ENCODE data around the gene CFLAR. TPM values are rescaled to one million over a fixed set of nuclear protein-coding genes. Genes with fewer than 3 reads are reported as not detected.
"Not testable (repeated sequence)": the region's sequence is repeated elsewhere in the genome, so short reads cannot be mapped to it uniquely, and the experiment has no call there.

Gene CFLAR
- total and polyA plus RNA-seq, 2 donors: 58.5 to 84.5 TPM

- no peak overlapping the region for H3K4me3 ChIP-seq (ENCODE audit: low read length in 2 of 2)
- no peaks in the 10 kb centered on the region for H3K27me3 ChIP-seq (ENCODE audit: control insufficient read depth in 2 of 2, insufficient read depth in 1 of 2, low read length in 1 of 2)
- peaks cover 0 to 7% of the 10 kb centered on the region in 2 donors for H3K9me3 ChIP-seq (ENCODE audit: control insufficient read depth in 2 of 2, insufficient read depth in 1 of 2, low read length in 1 of 2)
- 98% methylated on average over 1 of the region's 1 CpG for WGBS
- no peak overlapping the region for H3K27ac ChIP-seq (ENCODE audit: low read depth in 1 of 2, low read length in 1 of 2)
- DNase-seq (ENCODE audit: low read depth in 6 of 9, low spot score in 9 of 9): no peak
- no peaks in the 10 kb centered on the region for H3K4me1 ChIP-seq (ENCODE audit: control insufficient read depth in 2 of 2, insufficient read depth in 2 of 2, low read length in 2 of 2)
- H3K36me3 ChIP-seq (ENCODE audit: control insufficient read depth in 2 of 2, insufficient read depth in 2 of 2, low read length in 1 of 2): peaks cover 55 to 60% of the 10 kb centered on the region in 2 donors
Observed at GRCh38 chr2:201164166-201164565, 48.2 kb downstream of the CFLAR start.

- Histone ChIP-seq H3K36me3 (ENCODE audit: control insufficient read depth in 2 of 2, insufficient read depth in 2 of 2, low read length in 1 of 2) (peaks cover 30 to 34% of the 10 kb centered on the region in 2 donors), H3K27me3 (ENCODE audit: control insufficient read depth in 2 of 2, insufficient read depth in 1 of 2, low read length in 1 of 2) (no peaks in the 10 kb centered on the region), H3K27ac (ENCODE audit: low read depth in 1 of 2, low read length in 1 of 2) (no peak overlapping the region), H3K4me1 (ENCODE audit: control insufficient read depth in 2 of 2, insufficient read depth in 2 of 2, low read length in 2 of 2) (no peaks in the 10 kb centered on the region), H3K4me3 (ENCODE audit: low read length in 2 of 2) (no peak overlapping the region), H3K9me3 (ENCODE audit: control insufficient read depth in 2 of 2, insufficient read depth in 1 of 2, low read length in 1 of 2) (peaks cover 0 to 7% of the 10 kb centered on the region in 2 donors)
- WGBS: 100% methylated on average over 3 of the region's 3 CpGs
- no peak for DNase-seq (ENCODE audit: low read depth in 6 of 9, low spot score in 9 of 9)
Observed at GRCh38 chr2:201167546-201167945, 51.6 kb downstream of the CFLAR start.

GRCh38 chr2:201168496-201168895 lies 52.5 kb downstream of the CFLAR start:
- H3K27ac ChIP-seq (ENCODE audit: low read depth in 1 of 2, low read length in 1 of 2); H3K9me3 ChIP-seq (ENCODE audit: control insufficient read depth in 2 of 2, insufficient read depth in 1 of 2, low read length in 1 of 2): not testable (repeated sequence)
- WGBS: 96% methylated on average over 1 of the region's 1 CpG

GRCh38 chr2:201171259-201171814 lies 55.4 kb downstream of the CFLAR start:
- Histone ChIP-seq H3K27ac (ENCODE audit: low read depth in 1 of 2, low read length in 1 of 2) (no peak overlapping the region), H3K27me3 (ENCODE audit: control insufficient read depth in 2 of 2, insufficient read depth in 1 of 2, low read length in 1 of 2) (no peaks in the 10 kb centered on the region), H3K4me1 (ENCODE audit: control insufficient read depth in 2 of 2, insufficient read depth in 2 of 2, low read length in 2 of 2) (no peaks in the 10 kb centered on the region), H3K9me3 (ENCODE audit: control insufficient read depth in 2 of 2, insufficient read depth in 1 of 2, low read length in 1 of 2) (peaks cover 0 to 5% of the 10 kb centered on the region in 2 donors), H3K4me3 (ENCODE audit: low read length in 2 of 2) (no peak overlapping the region), H3K36me3 (ENCODE audit: control insufficient read depth in 2 of 2, insufficient read depth in 2 of 2, low read length in 1 of 2) (peaks cover 3 to 9% of the 10 kb centered on the region in 2 donors)
- 84% methylated on average over 6 of the region's 6 CpGs for WGBS
- DNase-seq (ENCODE audit: low read depth in 6 of 9, low spot score in 9 of 9): no peak

More at GRCh38 chr2:201168496-201168895, 52.5 kb downstream of the CFLAR start:
- H3K4me3 ChIP-seq (ENCODE audit: low read length in 2 of 2); H3K27me3 ChIP-seq (ENCODE audit: control insufficient read depth in 2 of 2, insufficient read depth in 1 of 2, low read length in 1 of 2); DNase-seq (ENCODE audit: low read depth in 6 of 9, low spot score in 9 of 9); H3K4me1 ChIP-seq (ENCODE audit: control insufficient read depth in 2 of 2, insufficient read depth in 2 of 2, low read length in 2 of 2): not testable (repeated sequence)
- H3K36me3 ChIP-seq (ENCODE audit: control insufficient read depth in 2 of 2, insufficient read depth in 2 of 2, low read length in 1 of 2): peaks cover 20 to 24% of the 10 kb centered on the region in 2 donors

GRCh38 chr2:201172279-201172678 lies 56.3 kb downstream of the CFLAR start:
- Histone ChIP-seq H3K27ac (ENCODE audit: low read depth in 1 of 2, low read length in 1 of 2) (no peak overlapping the region), H3K4me3 (ENCODE audit: low read length in 2 of 2) (no peak overlapping the region), H3K36me3 (ENCODE audit: control insufficient read depth in 2 of 2, insufficient read depth in 2 of 2, low read length in 1 of 2) (peaks cover 0 to 5% of the 10 kb centered on the region in 2 donors), H3K27me3 (ENCODE audit: control insufficient read depth in 2 of 2, insufficient read depth in 1 of 2, low read length in 1 of 2) (no peaks in the 10 kb centered on the region), H3K4me1 (ENCODE audit: control insufficient read depth in 2 of 2, insufficient read depth in 2 of 2, low read length in 2 of 2) (no peaks in the 10 kb centered on the region), H3K9me3 (ENCODE audit: control insufficient read depth in 2 of 2, insufficient read depth in 1 of 2, low read length in 1 of 2) (peaks cover 0 to under 1% of the 10 kb centered on the region in 2 donors)
- DNase-seq (ENCODE audit: low read depth in 6 of 9, low spot score in 9 of 9): no peak
- WGBS: 91% methylated on average over 2 of the region's 2 CpGs

- H3K27ac ChIP-seq (ENCODE audit: low read depth in 1 of 2, low read length in 1 of 2): no peak overlapping the region
- 84% methylated on average over 1 of the region's 1 CpG for WGBS
Observed at GRCh38 chr2:201174687-201175086, 58.7 kb downstream of the CFLAR start.

GRCh38 chr2:201176081-201176481 lies 60.1 kb downstream of the CFLAR start:
- H3K9me3 ChIP-seq (ENCODE audit: control insufficient read depth in 2 of 2, insufficient read depth in 1 of 2, low read length in 1 of 2): peaks cover 0 to 17% of the 10 kb centered on the region in 2 donors
- no peak overlapping the region for H3K4me3 ChIP-seq (ENCODE audit: low read length in 2 of 2)
- H3K36me3 ChIP-seq (ENCODE audit: control insufficient read depth in 2 of 2, insufficient read depth in 2 of 2, low read length in 1 of 2): no peaks in the 10 kb centered on the region
- 73% methylated on average over 6 of the region's 6 CpGs for WGBS
- no peak for DNase-seq (ENCODE audit: low read depth in 6 of 9, low spot score in 9 of 9)
- H3K4me1 ChIP-seq (ENCODE audit: control insufficient read depth in 2 of 2, insufficient read depth in 2 of 2, low read length in 2 of 2): no peaks in the 10 kb centered on the region
- H3K27ac ChIP-seq (ENCODE audit: low read depth in 1 of 2, low read length in 1 of 2): no peak overlapping the region
- no peaks in the 10 kb centered on the region for H3K27me3 ChIP-seq (ENCODE audit: control insufficient read depth in 2 of 2, insufficient read depth in 1 of 2, low read length in 1 of 2)

More at GRCh38 chr2:201174687-201175086, 58.7 kb downstream of the CFLAR start:
- no peaks in the 10 kb centered on the region for H3K4me1 ChIP-seq (ENCODE audit: control insufficient read depth in 2 of 2, insufficient read depth in 2 of 2, low read length in 2 of 2)
- no peak overlapping the region for H3K4me3 ChIP-seq (ENCODE audit: low read length in 2 of 2)
- no peak for DNase-seq (ENCODE audit: low read depth in 6 of 9, low spot score in 9 of 9)
- H3K36me3 ChIP-seq (ENCODE audit: control insufficient read depth in 2 of 2, insufficient read depth in 2 of 2, low read length in 1 of 2): no peaks in the 10 kb centered on the region
- no peaks in the 10 kb centered on the region for H3K27me3 ChIP-seq (ENCODE audit: control insufficient read depth in 2 of 2, insufficient read depth in 1 of 2, low read length in 1 of 2)
- H3K9me3 ChIP-seq (ENCODE audit: control insufficient read depth in 2 of 2, insufficient read depth in 1 of 2, low read length in 1 of 2): peaks cover 0 to 17% of the 10 kb centered on the region in 2 donors

- DNase-seq (ENCODE audit: low read depth in 6 of 9, low spot score in 9 of 9): no peak
- Histone ChIP-seq H3K4me1 (ENCODE audit: control insufficient read depth in 2 of 2, insufficient read depth in 2 of 2, low read length in 2 of 2) (peaks cover 4 to 15% of the 10 kb centered on the region in 2 donors), H3K9me3 (ENCODE audit: control insufficient read depth in 2 of 2, insufficient read depth in 1 of 2, low read length in 1 of 2) (peaks cover 0 to 17% of the 10 kb centered on the region in 2 donors), H3K27me3 (ENCODE audit: control insufficient read depth in 2 of 2, insufficient read depth in 1 of 2, low read length in 1 of 2) (no peaks in the 10 kb centered on the region), H3K36me3 (ENCODE audit: control insufficient read depth in 2 of 2, insufficient read depth in 2 of 2, low read length in 1 of 2) (no peaks in the 10 kb centered on the region), H3K27ac (ENCODE audit: low read depth in 1 of 2, low read length in 1 of 2) (no peak overlapping the region), H3K4me3 (ENCODE audit: low read length in 2 of 2) (no peak overlapping the region)
- WGBS: 87% methylated on average over 3 of the region's 3 CpGs
Observed at GRCh38 chr2:201180010-201180409, 64.0 kb downstream of the CFLAR start.

GRCh38 chr2:201182650-201183364 lies 66.8 kb downstream of the CFLAR start, which contains the start of gene CASP10:
TSS of gene CASP10 (plus strand) at chr2:201183141. CDS start at chr2:201185778, 2,637 bp downstream.
- peak within 1 kb of the TSS; percentile 61 to 75 for H3K4me3 ChIP-seq (ENCODE audit: low read length in 2 of 2)
- H3K9me3 ChIP-seq (ENCODE audit: control insufficient read depth in 2 of 2, insufficient read depth in 1 of 2, low read length in 1 of 2): peaks cover 0 to 16% of the 10 kb centered on the region in 2 donors
- H3K27ac ChIP-seq (ENCODE audit: low read depth in 1 of 2, low read length in 1 of 2): peak within 1 kb of the TSS; percentile 77 to 78
- peaks cover 0 to 6% of the 10 kb centered on the region in 2 donors for H3K36me3 ChIP-seq (ENCODE audit: control insufficient read depth in 2 of 2, insufficient read depth in 2 of 2, low read length in 1 of 2)
- WGBS: 12% methylated on average over 11 of the region's 11 CpGs
- peak in 7 of 9 donors; percentile 48 to 86 (median 61) for DNase-seq (ENCODE audit: low read depth in 6 of 9, low spot score in 9 of 9)
- H3K4me1 ChIP-seq (ENCODE audit: control insufficient read depth in 2 of 2, insufficient read depth in 2 of 2, low read length in 2 of 2): peaks cover 6 to 35% of the 10 kb centered on the region in 2 donors
- no peaks in the 10 kb centered on the region for H3K27me3 ChIP-seq (ENCODE audit: control insufficient read depth in 2 of 2, insufficient read depth in 1 of 2, low read length in 1 of 2)

All from thymus (tissue), 11 donors.